Caki2 (cell line): ENCODE measurements around the gene AADACL2. TPM values are rescaled to one million over a fixed set of nuclear protein-coding genes. Genes with fewer than 3 reads are reported as not detected.

Experiments
- DNase-seq: peaks from one replicate; pipeline ENCODE4 v3.0.0-alpha.2; 2015; ENCODE audit warnings: low read depth
- in situ Hi-C: cut with HindIII; loops from 2 replicates; pipeline ENCODE4 v1.10.0; 2016; ENCODE audit warnings: low sequenced_read_pairs, low pct_unique_long_range_greater_than_20kb, mixed read lengths
- total RNA-seq: library from RNA; depleted of rRNA; stranded (reverse); fragments of >200 nt; shearing (Covaris generic); gene quantifications from 2 replicates; pipeline ENCODE4 v1.2.3, GENCODE V29; 2014; ENCODE audit warnings: low replicate concordance; rRNA removed

Gene AADACL2
- total RNA-seq = not detected in 2 replicates

GRCh38 chr3:151733613-151734012 lies at the start of gene AADACL2:
Gene AADACL2, plus strand, starts transcription at chr3:151733927. Its CDS starts 109 bp downstream, at chr3:151734036.
- no peak for DNase-seq
- in situ Hi-C loops = no loop called here

GRCh38 chr3:151684094-151684493 lies 49.6 kb upstream of the AADACL2 start:
- in situ Hi-C loops = no loop called here

GRCh38 chr3:151686257-151686656 lies 47.5 kb upstream of the AADACL2 start:
- in situ Hi-C loops = no loop called here
- DNase-seq = no peak

More at GRCh38 chr3:151684094-151684493, 49.6 kb upstream of the AADACL2 start:
- DNase-seq = no peak

GRCh38 chr3:151687076-151687475 lies 46.7 kb upstream of the AADACL2 start:
- no peak for DNase-seq
- in situ Hi-C loops = no loop called here

- no peak for DNase-seq
- in situ Hi-C loops = no loop called here
Observed at GRCh38 chr3:151688571-151688970, 45.2 kb upstream of the AADACL2 start.

GRCh38 chr3:151690645-151691044 lies 43.1 kb upstream of the AADACL2 start:
- DNase-seq = no peak
- in situ Hi-C loops = no loop called here

GRCh38 chr3:151697496-151697895 lies 36.2 kb upstream of the AADACL2 start:
- in situ Hi-C loops = no loop called here
- DNase-seq = no peak

GRCh38 chr3:151707216-151707615 lies 26.5 kb upstream of the AADACL2 start:
- in situ Hi-C loops = no loop called here
- DNase-seq = no peak

GRCh38 chr3:151708868-151709267 lies 24.9 kb upstream of the AADACL2 start:
- in situ Hi-C loops = no loop called here
- no peak for DNase-seq

GRCh38 chr3:151709847-151710246 lies 23.9 kb upstream of the AADACL2 start:
- in situ Hi-C loops = no loop called here
- no peak for DNase-seq

GRCh38 chr3:151721294-151721693 lies 12.4 kb upstream of the AADACL2 start:
- in situ Hi-C loops = no loop called here
- no peak for DNase-seq

GRCh38 chr3:151722856-151723255 lies 10.9 kb upstream of the AADACL2 start:
- in situ Hi-C loops = no loop called here
- no peak for DNase-seq

- in situ Hi-C loops = no loop called here
- DNase-seq = peak; percentile 59
Observed at GRCh38 chr3:151724576-151725562, 8.9 kb upstream of the AADACL2 start.

- DNase-seq = no peak
- in situ Hi-C loops = no loop called here
Observed at GRCh38 chr3:151726016-151726415, 7.7 kb upstream of the AADACL2 start.

GRCh38 chr3:151732861-151733260 lies 866 bp upstream of the AADACL2 start:
- in situ Hi-C loops = no loop called here
- no peak for DNase-seq

- in situ Hi-C loops = no loop called here
- DNase-seq = no peak
Observed at GRCh38 chr3:151740581-151740980, 6.9 kb downstream of the AADACL2 start.

- DNase-seq = no peak
- in situ Hi-C loops = no loop called here
Observed at GRCh38 chr3:151743855-151744254, 10.1 kb downstream of the AADACL2 start.

- in situ Hi-C loops = no loop called here
- no peak for DNase-seq
Observed at GRCh38 chr3:151750181-151750580, 16.5 kb downstream of the AADACL2 start.

- in situ Hi-C loops = no loop called here
- no peak for DNase-seq
Observed at GRCh38 chr3:151750678-151751077, 17.0 kb downstream of the AADACL2 start.

GRCh38 chr3:151751161-151751560 lies 17.4 kb downstream of the AADACL2 start:
- DNase-seq = no peak
- in situ Hi-C loops = no loop called here
